ENCODE measurements around the gene TMEM169.
"Not testable (repeated sequence)": the region's sequence is repeated elsewhere in the genome, so short reads cannot be mapped to it uniquely, and the experiment has no call there.

The TMEM169 gene

DNA sequence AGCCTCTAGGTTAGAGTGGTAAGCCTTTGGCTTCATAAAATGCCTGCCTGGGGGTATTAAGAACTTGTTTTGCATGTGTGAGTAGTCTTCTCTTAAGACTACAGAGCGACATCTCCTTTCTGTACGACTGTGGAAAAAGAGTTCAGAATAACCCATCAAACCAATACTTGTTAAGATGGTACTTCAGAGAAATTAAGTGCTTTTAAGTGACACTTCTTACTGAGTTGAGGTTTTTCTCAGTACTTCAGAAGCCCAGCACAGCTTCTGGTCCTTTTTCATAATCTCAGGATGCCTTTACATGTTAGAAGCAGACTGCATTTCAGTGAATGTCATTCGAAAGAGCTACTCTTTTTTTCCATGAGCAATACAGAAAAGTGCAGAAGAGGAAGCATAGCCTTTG lies 38.3 kb downstream of the TMEM169 start:
- in situ Hi-C loops (cut with MboI; ENCODE audit: low sequenced_read_pairs), result loop anchor here (25.0 kb wide), 1 partner anchor 292 kb away; the partner anchor contains the start of gene SMARCAL1

DNA sequence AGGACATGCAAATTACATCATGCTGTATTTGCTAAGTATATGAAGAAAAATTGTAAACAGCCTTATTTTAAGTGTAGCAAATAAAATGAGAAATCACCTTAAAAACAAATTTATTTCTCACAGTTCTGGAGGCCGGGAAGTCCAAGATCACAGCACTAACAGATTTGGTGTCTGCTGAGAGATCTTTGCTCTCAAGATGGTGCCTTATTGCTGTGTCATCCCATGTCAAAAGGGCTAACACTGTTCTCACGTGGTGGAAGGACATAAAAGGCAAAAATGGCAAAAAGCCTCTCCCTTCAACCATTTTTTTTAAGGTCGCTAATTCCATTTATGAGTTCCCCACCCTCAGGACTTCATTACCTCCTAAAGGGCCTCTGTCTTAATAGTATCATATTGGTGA lies 39.5 kb downstream of the TMEM169 start:
- in situ Hi-C loops (cut with MboI; ENCODE audit: low sequenced_read_pairs), result loop anchor here (25.0 kb wide), 1 partner anchor 291 kb away; the partner anchor contains the start of gene SMARCAL1

DNA sequence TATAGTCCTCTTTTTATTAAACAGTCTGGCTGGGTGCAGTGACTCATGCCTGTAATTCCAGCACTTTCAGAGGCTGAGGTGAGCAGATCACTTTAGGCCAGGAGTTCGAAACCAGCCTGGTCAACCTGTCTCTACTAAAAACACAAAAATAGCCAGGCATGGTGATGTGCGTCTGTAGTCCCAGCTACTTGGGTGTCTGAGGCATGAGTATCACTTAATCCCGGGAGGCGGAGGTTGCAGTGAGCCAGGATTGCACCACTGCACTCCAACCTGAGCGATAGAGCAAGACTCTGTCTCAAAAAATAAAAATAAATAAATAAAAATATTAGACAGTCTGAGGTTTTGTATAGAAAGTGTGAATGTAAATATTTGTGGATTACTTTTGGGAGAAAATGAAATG lies 45.2 kb downstream of the TMEM169 start:
- in situ Hi-C loops (cut with MboI; ENCODE audit: low sequenced_read_pairs), result no loop called here

DNA sequence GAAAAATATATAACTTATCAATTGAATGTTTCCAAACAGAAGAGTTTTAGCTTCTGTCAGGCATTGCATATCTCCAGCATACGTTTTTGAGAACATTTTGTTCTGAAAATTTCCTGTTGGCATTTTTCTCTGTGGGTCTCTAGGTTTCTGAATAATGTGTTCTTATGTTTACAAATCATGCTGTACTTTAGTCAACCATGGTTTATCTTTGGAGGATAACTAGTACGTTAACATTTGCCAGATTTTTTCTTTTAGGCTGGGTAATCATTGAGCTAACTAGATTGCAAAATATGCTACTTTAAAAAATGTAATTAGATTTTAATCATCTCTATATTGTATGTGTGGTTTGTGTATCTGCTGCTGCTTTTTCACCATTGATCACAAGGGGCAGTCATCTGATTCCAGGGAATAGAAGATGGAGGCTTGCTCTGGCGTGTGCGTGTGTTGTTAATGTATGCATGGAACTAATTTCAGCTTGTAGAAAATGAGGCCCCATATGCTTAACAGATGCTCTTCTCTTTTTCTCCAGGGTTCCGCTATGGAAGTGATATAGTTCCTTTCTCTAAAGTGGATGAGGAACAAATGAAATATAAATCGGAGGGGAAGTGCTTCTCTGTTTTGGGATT lies 48.7 kb downstream of the TMEM169 start:
- in situ Hi-C loops (cut with MboI; ENCODE audit: low sequenced_read_pairs), result no loop called here

- in situ Hi-C loops (cut with MboI; ENCODE audit: low sequenced_read_pairs), result no loop called here
These were observed 49.6 kb downstream of the TMEM169 start for GRCh38 chr2:216131175-216131926.

DNA sequence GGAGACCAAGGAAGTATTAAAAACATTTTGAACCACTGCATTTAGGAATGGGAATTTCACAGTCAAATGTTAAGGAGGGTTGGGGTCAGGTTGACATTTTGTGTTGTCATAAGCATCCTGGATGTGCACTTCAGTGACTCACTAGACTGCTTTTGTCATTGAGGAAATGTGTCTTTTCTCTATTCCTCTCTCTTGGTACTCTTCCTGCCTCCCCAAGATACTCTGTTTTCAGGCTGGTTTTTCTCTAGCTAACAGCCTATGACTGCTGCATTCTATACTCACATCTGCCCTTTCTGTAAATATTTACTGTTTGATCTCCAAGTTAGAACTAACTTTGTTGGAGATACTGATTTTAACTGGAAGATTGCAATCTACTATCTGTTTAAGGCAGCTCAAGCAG lies 50.9 kb downstream of the TMEM169 start:
- in situ Hi-C loops (cut with MboI; ENCODE audit: low sequenced_read_pairs), result no loop called here

- in situ Hi-C loops (cut with MboI; ENCODE audit: low sequenced_read_pairs), result no loop called here
These were observed 51.7 kb downstream of the TMEM169 start for GRCh38 chr2:216133397-216133796.

- in situ Hi-C loops (cut with MboI; ENCODE audit: low sequenced_read_pairs), result no loop called here
These were observed 53.3 kb downstream of the TMEM169 start for GRCh38 chr2:216134958-216135541.

DNA sequence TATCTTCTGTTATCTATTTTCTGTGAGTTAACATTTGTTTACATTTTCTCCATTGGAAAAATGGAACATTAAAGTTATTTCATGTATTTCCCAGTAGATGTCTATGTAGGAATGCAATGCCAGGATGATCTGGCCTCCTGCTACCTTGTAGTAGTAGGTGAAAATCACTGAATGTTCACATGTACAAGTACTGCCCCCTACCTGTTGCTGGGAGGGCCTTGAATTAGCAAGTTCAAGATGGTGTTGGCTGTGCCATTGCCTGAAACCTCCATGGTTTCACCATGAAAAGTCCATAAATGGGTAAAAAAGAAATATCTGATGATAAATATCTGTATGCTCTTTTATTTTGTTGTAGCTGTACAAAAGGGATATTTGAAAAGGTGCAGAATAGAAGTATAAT lies 58.2 kb downstream of the TMEM169 start:
- in situ Hi-C loops (cut with MboI; ENCODE audit: low sequenced_read_pairs), result no loop called here

DNA sequence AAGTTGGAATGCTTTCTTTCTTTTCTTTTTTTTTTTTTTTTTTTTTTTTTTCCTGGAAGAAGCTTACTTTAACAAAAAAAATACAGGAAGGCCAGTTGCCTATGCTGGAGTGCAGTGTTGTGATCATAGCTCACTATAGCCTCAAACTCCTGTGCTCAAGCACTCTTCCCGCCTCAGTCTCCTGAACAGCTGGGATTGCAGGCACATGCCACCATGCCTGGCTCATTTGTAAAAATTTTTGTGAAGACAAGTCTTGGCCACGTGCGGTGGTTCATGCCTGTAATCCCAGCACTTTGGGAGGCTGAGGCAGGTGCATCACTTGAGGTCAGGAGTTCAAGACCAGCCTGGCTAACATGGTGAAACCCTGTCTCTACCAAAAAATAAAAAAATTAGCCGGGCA lies 59.8 kb downstream of the TMEM169 start:
- in situ Hi-C loops (cut with MboI; ENCODE audit: low sequenced_read_pairs), result not testable (repeated sequence)

GRCh38 chr2:216142540-216142939 lies 60.8 kb downstream of the TMEM169 start:
- in situ Hi-C loops (cut with MboI; ENCODE audit: low sequenced_read_pairs), result no loop called here

GRCh38 chr2:216144372-216144771 lies 62.7 kb downstream of the TMEM169 start:
- in situ Hi-C loops (cut with MboI; ENCODE audit: low sequenced_read_pairs), result no loop called here

DNA sequence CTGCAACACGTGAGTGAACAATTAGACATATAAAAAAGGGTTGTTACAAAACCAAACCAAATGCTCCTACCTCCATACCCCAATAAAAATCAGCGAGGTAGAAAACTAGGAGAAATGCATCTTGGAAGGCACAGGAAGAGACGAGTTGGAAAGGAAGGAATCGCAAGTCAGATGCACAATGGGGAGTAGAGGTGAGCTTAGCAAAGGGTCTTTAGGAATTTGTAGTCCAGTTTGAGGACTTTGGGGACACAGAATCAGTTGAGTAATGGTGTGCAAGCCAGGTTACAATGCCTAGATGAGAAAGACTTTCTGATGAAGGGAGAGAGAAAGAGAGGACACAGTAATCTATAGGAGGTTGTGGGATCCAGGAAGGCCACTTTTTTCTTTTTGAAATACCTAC lies 63.1 kb downstream of the TMEM169 start:
- in situ Hi-C loops (cut with MboI; ENCODE audit: low sequenced_read_pairs), result no loop called here

DNA sequence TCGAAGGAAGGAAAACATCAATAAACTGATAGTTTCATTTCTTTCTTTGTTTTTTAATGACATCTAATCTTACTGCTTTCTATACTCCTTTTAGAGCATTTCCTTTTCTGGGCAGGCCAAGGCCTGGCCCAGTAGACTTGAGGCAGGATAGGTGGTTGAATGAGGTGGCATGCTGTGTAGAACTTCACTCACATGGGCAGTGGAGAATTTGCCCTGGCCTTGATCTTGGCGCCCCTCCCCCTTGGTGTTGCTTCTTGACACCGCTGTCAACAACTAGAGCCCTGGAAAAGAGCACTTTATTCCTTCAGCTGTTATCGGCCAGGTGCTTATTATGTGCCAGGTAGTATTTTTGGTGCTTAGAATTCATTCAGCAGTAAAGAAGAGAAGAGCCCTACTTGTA lies 64.9 kb downstream of the TMEM169 start:
- in situ Hi-C loops (cut with MboI; ENCODE audit: low sequenced_read_pairs), result no loop called here

GRCh38 chr2:216147172-216148131 lies 65.7 kb downstream of the TMEM169 start:
- in situ Hi-C loops (cut with MboI; ENCODE audit: low sequenced_read_pairs), result no loop called here

GRCh38 chr2:216148983-216149382 lies 67.3 kb downstream of the TMEM169 start:
- in situ Hi-C loops (cut with MboI; ENCODE audit: low sequenced_read_pairs), result no loop called here

- in situ Hi-C loops (cut with MboI; ENCODE audit: low sequenced_read_pairs), result no loop called here
These were observed 68.0 kb downstream of the TMEM169 start for GRCh38 chr2:216149741-216150140.

DNA sequence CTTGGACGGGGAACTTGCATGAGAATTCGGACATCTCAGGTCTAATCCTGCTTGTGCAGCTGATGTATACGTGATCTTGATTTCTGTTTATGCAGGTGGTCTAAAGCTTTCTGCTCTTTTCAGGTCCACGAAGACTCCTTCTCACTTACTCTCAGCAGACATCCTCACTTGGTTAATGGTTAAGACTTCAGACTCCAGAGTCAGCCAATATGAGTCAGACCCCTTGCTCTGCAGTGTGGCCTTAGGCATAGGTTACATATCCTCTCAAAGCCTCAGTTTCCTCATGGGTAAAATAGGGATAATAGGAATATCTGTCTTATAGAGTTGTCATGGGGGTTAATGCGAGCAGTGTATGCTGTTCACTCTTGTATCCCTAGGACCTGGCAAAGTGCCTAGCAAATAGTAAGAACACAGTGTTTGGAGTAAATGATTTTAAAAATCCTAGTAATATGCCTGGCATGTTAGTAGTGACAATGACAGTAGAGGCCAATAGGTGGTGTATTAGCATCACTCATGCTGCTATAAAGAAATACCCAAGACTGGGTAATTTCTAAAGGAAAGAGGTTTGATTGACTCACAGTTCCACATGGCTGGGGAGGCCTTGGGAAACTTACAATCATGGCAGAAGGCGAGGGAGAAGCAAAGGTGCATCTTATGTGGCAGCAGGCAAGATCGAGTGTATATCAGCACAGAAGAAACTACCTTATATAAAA lies 69.8 kb downstream of the TMEM169 start:
- in situ Hi-C loops (cut with MboI; ENCODE audit: low sequenced_read_pairs), result no loop called here
